AG04450 (cell line): ENCODE data around the gene RELL1. TPM values are rescaled to one million over a fixed set of nuclear protein-coding genes. Genes with fewer than 3 reads are reported as not detected.

Experiments used
- CTCF ChIA-PET: fragments of 300-600, 350-600 bp; formaldehyde crosslinking; extraction: SDS; loops from one replicate; lab custom pipeline; 2022; ENCODE audit warnings: antibody characterized with exemption, inconsistent platforms; lab: Charles Lee
- POLR2A ChIA-PET: fragments of 350-600 bp; formaldehyde crosslinking; extraction: SDS; loops from one replicate; lab custom pipeline; 2021; ENCODE audit warnings: antibody characterized with exemption, inconsistent platforms; lab: Yijun Ruan, JAX
- DNase-seq: peaks from one replicate; pipeline ENCODE4 v3.0.0-alpha.2; 2011; ENCODE audit warnings: low read depth, low spot score
- H3K27ac ChIP-seq: one replicate; pipeline ENCODE4 v1.5.1; 2012; ENCODE audit warnings: low read depth, low read length, control low read depth
- H3K27me3 ChIP-seq: one replicate; pipeline ENCODE4 v1.6.0; 2012; ENCODE audit warnings: low read length; ENCODE audit not compliant: control insufficient read depth, insufficient read depth
- H3K4me3 ChIP-seq: 2 replicates; pipeline ENCODE4 v1.5.1; 2011; ENCODE audit warnings: mild to moderate bottlenecking, low read depth, low read length, control low read depth
- H3K9me3 ChIP-seq: 2 replicates; pipeline ENCODE4 v1.5.1; 2012; ENCODE audit warnings: low read length; ENCODE audit not compliant: control insufficient read depth, insufficient read depth
- polyA plus RNA-seq: library from polyadenylated mRNA; depleted of rRNA; stranded (reverse); fragments of >200 nt; gene quantifications from 2 replicates; pipeline ENCODE4 v1.2.3, GENCODE V29; 2011
- TF ChIP-seq, protein P1 (sequence below): IDR thresholded peaks from 2 replicates; pipeline ENCODE4 v1.5.1; 2011; ENCODE audit warnings: low read depth, low read length, control low read depth, inconsistent platforms

The RELL1 gene
- polyA plus RNA-seq, 1 experiment: 9.2 TPM

DNA sequence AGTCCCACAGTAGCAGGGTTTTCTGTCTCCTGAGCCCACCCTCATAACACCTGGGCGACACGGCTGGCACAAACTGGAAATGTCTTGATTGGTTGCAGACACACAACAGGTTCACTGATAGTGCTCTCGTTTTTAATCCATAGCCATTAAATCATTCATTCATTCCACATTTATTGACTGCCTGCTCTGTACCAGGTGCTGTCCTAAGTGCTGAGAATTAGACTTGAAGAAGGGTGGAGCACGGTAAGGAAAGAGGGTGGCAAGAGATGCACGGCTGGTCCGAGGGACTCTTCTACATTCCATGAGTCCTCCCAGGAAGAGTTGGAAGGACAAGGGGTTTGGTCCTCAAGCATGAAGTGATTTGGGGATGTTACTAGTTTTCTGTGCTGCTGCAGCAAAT, 100.0 kb downstream of the RELL1 start:
- H3K4me3 ChIP-seq: no peak overlapping the region
- TF ChIP-seq, protein P1, sequence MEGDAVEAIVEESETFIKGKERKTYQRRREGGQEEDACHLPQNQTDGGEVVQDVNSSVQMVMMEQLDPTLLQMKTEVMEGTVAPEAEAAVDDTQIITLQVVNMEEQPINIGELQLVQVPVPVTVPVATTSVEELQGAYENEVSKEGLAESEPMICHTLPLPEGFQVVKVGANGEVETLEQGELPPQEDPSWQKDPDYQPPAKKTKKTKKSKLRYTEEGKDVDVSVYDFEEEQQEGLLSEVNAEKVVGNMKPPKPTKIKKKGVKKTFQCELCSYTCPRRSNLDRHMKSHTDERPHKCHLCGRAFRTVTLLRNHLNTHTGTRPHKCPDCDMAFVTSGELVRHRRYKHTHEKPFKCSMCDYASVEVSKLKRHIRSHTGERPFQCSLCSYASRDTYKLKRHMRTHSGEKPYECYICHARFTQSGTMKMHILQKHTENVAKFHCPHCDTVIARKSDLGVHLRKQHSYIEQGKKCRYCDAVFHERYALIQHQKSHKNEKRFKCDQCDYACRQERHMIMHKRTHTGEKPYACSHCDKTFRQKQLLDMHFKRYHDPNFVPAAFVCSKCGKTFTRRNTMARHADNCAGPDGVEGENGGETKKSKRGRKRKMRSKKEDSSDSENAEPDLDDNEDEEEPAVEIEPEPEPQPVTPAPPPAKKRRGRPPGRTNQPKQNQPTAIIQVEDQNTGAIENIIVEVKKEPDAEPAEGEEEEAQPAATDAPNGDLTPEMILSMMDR: no peak
- ChIA-PET POLR2A (no interaction called here), CTCF (no interaction called here)
- H3K27me3 ChIP-seq: no peaks in the 10 kb centered on the region
- no peaks in the 10 kb centered on the region; the same call in 1 of the 2 replicates for H3K9me3 ChIP-seq
- no peak for DNase-seq
- no peak overlapping the region for H3K27ac ChIP-seq

DNA sequence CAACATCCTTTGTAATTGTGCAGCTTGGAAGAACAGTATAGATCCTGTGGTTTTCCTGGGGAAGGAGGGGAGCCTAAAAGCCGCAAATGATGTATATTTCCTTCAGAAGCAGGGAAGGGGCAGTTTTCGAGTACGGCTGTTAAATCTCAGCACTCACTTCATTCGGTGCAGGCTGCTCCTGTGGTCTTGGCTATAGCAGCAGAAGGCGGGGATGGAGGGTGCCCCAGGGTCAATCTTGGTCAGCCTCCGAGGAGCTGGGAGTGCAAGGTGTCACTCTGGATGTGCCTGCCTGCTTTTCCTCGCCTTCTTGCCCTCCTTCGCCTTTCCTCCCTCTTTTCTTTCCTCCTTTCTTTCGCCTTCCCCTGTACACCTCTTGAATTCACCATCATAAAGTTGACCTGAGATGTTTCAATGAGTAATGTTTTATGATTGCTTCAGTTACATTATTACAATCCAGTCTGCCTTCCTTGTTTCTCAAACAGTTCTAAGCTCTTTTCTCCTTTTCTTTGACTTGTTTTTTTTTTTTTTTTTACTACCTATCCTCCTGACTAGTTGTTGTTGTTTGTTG, 101.6 kb downstream of the RELL1 start:
- TF ChIP-seq, protein P1: no peak
- DNase-seq: no peak
- CTCF ChIA-PET: interaction anchor here (0.6 to 1.0 kb wide), 2 partner anchors 17 to 138 kb away, joined by 3 to 4 read pairs; no protein-coding TSS in a partner anchor
- Histone ChIP-seq H3K27me3 (no peaks in the 10 kb centered on the region), H3K4me3 (no peak overlapping the region), H3K27ac (no peak overlapping the region), H3K9me3 (no peaks in the 10 kb centered on the region)
- POLR2A ChIA-PET: no interaction called here

DNA sequence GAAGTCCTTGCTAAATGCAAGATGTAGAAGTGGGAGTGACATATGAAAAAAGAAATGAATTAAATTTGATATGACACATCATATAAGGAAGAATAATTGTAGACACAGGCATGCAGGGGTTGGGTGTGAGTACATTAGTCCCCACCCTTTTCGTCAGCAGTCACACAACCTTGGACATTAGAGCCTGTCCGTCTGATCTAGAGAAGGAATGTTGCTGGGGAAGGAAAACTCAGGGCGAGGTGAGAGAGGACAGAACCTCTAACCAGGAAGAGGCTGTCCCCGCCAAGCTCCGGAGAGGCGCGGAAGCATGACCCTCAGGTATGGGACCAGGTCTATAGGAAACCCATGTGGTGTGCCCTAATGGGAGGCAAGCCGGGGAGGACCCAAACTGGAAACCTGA, 102.1 kb downstream of the RELL1 start:
- ChIA-PET CTCF (no interaction called here), POLR2A (no interaction called here)
- no peak overlapping the region for H3K27ac ChIP-seq
- no peaks in the 10 kb centered on the region for H3K9me3 ChIP-seq
- TF ChIP-seq, protein P1: no peak
- H3K4me3 ChIP-seq: no peak overlapping the region
- no peaks in the 10 kb centered on the region for H3K27me3 ChIP-seq
- DNase-seq: no peak

DNA sequence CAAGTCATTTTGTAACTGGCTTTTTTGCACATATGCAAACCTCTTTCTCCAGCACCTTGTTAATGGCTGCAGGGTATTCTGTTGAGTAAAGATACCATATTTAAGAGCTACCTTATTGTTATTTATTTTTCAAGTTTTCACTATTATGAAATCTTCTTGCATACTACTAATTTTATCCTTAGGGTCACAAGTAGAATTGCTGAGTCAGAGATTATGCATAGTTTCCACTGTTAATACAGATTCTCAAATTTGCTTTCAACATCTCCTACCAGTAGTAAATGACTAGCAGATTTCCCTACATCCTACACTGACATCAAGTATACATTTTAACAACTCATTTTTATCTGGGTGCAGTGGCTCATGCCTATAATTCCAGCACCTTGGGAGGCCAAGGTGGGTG, 112.6 kb downstream of the RELL1 start:
- DNase-seq: no peak
- POLR2A ChIA-PET: no interaction called here
- CTCF ChIA-PET: no interaction called here
- no peaks in the 10 kb centered on the region for H3K9me3 ChIP-seq
- TF ChIP-seq, protein P1: no peak
- no peaks in the 10 kb centered on the region for H3K27me3 ChIP-seq
- no peak overlapping the region for H3K27ac ChIP-seq
- no peak overlapping the region for H3K4me3 ChIP-seq

DNA sequence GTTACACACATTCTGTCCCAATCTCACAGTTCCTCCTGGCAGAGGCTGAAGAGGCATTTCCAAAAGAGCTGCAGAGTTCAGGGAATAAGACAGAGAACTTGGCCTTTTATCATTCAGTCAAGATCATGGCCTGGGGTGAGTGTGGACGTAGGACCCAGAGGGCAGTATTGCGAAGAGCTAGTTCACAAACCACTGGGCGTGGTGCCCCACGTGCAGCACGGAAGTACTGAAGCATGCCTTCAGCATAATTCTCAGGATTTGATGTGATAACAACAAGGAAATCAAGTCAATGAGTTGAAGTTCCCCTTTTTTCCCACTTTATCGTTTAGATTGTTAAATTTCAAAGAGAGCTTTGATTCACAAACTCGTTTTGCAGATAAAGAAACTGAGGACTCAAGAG, 117.7 kb downstream of the RELL1 start:
- TF ChIP-seq, protein P1: no peak
- no peak overlapping the region for H3K27ac ChIP-seq
- no peaks in the 10 kb centered on the region for H3K9me3 ChIP-seq
- no peaks in the 10 kb centered on the region for H3K27me3 ChIP-seq
- ChIA-PET CTCF (interaction anchor here (0.9 kb wide), 1 partner anchor 208 kb away, joined by 5 read pairs; no protein-coding TSS in a partner anchor), POLR2A (no interaction called here)
- no peak for DNase-seq
- H3K4me3 ChIP-seq: no peak overlapping the region
